GM12874 (cell line): ENCODE results near the gene NISCH.

Source experiments
- TF ChIP-seq, protein P1 (sequence below): IDR thresholded peaks from 2 replicates; pipeline ENCODE4 v1.5.1; 2011; ENCODE audit warnings: low read depth, mild to moderate bottlenecking, control low read depth, low read length, moderate library complexity; ENCODE audit not compliant: insufficient read depth

The NISCH gene

DNA sequence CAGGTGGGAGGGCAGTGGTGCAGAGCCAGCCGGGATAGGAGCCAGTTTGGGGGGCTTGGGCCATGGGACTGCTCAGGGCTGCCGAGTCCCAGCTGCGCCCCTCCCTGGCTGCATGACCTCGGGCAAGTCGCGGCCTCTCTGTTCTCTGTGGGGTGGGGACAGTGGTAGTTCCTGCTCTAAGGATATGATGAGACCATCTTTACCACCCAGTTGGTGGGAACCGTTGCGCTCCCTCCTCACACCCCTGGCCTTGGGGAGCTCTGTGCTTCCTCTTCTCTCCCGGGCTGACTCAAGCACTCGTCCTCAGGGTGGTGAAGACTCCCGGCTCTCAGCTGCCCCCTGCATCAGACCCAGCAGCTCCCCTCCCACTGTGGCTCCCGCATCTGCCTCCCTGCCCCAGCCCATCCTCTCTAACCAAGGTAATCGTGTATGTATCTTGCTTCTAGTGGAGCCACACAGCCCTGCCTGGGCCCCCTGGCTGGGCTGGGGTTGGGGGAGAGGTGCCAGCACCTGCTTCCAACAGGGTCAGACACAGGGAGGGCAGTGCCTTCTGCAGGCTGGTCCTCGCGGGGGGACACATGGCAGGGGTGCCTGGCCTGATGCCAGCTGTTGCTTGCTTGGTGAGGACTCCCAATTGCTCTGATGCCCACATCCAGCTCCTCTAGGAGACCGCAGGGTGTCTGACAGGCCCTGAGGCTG lies 24.6 kb downstream of the NISCH start:
- TF ChIP-seq, protein P1, sequence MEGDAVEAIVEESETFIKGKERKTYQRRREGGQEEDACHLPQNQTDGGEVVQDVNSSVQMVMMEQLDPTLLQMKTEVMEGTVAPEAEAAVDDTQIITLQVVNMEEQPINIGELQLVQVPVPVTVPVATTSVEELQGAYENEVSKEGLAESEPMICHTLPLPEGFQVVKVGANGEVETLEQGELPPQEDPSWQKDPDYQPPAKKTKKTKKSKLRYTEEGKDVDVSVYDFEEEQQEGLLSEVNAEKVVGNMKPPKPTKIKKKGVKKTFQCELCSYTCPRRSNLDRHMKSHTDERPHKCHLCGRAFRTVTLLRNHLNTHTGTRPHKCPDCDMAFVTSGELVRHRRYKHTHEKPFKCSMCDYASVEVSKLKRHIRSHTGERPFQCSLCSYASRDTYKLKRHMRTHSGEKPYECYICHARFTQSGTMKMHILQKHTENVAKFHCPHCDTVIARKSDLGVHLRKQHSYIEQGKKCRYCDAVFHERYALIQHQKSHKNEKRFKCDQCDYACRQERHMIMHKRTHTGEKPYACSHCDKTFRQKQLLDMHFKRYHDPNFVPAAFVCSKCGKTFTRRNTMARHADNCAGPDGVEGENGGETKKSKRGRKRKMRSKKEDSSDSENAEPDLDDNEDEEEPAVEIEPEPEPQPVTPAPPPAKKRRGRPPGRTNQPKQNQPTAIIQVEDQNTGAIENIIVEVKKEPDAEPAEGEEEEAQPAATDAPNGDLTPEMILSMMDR, result no peak

DNA sequence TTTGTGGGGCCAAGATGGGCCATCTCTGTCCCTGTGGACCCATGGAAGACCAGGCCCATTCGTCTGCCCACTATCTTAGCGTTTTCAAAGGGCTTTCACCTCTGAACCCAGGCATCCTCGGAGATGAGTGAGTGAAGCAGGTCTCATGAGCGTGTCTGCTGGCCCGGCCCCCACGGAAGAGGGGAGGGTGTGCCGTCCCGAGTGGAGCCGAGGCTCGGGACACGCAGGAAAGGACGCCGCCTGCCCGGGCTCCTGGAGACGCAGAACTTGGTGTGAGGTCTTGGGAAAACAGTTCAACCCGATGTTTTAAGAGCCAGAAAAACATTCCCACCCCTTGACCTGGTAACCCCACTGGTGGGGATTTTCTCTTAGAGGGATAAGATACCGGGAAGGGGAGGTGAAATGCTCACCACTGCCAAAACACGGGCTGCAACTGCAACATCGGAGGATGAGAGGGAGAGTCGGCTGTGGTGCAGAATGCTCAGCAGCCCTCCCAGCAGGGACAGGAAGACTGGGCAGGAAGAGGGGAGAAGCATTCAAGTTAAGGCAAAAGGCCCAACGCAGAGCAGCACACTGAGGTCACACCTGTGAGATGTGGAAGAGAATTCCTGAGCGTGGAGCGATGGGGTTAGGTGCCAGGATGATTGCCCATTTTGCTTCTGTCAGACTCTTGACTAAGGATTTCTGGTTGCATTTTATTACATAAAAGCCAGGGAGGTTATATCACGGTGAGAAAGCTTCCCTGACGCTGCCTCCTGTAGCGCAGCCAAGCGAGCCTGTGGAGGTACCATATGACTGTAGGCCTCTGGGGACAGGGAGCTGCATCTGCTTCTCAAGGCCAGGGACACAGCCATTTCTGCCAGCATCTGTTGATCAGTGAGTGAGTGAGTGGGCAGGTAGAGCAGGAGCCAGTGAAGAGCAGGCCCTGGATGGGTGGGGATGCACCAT lies 25.6 kb downstream of the NISCH start:
- TF ChIP-seq, protein P1, result no peak

DNA sequence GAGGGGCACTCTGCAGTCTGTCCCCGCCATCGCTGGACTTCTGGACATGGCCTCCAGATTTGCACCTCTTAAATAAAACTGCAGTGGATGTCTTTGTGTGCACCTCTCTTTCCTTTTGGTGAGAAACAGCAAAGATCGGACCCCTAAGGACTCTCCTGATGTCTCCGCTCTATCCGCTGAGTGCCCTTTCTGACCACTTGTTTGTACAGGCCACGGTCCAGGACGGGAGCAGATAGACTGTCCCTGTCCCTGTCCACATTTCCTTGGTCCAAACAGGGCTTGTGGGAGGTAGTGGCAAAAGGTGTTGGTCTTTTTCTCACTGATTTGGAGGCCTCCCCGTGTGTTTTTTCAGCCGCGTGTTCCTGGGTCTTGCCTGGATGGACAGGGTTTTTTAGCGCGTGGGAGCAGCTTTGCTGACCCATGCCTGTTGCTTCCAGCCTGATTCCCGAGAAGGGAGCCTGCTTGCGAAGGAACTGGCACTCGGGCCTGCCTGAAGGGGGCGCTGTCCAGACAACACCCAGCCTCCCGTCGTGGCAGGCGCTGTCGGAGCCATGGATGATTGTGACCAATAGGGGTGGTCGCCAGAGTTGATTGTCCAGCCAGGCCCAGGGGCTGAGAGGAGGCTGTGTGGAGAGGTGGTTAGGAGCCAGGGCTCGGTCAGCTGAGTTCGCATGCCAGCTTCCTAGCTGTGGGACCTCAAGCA lies 26.6 kb downstream of the NISCH start:
- TF ChIP-seq, protein P1, result peak; percentile 63

DNA sequence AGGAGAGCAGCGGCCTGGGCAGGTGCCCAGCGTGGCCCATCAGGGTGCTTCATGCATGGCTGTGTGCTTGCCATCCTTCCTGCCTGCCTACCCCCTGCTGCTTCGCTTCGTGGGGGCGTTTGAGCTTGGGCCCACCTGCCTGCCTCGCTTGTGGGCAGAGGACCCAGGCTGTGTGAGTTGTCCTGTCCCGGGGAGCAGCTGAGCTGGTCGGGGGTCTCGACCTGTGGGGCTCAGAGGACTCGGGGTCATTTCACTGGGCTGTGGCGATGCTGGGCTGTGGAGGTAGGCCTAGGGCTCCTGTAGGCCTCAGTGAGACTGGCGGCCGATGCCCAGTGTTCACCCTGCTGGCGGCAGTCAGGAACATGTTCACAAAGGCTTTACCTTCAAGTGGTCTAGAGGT lies 27.7 kb downstream of the NISCH start:
- TF ChIP-seq, protein P1, result no peak

DNA sequence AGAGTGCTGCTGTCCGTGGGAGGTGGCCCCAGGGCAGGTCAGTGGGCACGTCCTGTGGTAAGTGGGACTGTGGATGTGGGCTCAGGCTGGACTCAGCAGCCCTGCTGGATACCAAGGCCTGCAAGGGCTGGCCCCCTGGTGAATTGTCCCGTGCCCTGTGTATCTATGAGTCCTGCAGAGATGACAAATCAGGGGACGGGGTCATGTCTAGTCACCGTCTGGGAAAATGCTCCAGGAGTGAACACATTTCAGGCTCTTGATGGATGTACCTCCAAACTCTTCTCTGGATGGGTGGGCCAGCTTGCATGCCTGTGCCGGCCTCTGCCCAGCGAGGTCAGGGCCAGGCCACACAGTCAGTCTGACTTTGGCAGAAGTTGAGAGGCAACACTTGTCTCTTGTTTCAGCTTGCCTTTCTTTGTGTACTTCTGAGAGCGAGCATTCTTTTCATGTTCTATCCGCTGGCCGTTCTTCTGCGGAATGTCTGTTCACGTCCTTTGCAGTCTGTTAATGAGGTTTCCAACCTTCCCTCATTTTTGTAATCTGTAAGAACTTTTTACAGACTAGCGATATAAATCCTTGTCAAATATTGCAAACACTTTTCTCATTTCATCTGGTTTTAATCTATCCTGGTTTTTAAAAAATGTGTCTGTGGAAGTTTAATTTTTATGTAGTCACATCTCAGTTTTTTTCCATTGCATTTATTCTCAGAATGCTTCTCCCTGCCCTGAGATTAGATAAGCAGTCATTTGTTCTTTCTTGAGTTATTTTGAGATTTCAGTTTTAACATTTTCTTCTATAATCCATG lies 28.4 kb downstream of the NISCH start:
- TF ChIP-seq, protein P1, result no peak

DNA sequence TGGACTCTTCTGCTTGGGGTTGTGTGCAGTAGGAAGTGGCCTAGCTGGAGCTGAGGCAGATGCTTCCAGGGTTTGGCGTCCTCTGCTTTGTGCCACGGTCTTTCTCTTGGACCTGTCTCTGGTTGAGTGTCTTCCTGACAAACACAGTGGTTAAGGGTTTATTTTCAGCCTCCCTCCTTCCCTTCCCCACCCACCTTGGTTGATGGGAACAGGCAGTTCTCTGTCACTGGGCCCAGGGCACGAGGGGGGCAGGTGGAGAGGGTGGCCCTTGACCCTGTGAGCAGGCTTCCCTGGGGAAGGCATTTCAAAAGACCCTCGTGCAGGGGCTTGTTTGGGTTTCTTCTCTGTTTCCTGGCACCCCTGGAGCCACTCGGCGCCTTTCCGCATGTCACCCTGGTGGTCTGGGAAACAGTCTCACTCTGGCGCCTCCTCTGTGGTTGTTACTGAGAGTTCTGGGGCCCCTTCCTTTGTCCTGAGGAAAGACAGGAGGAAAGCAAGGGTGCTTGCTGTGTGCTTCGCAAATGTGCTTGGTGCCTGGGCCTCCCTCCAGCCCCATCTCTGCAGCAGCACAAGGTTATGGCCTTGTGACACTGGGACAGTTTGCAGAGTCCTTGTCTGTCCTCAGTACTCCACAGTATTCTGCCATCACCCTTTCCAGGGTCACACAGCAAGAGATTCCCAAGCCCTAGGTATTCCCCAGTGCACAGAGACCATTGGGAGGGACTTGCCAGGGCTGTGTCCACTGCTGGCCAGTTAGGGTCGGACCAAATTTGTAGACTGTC lies 29.5 kb downstream of the NISCH start:
- TF ChIP-seq, protein P1, result no peak
